B cell (primary cell): ENCODE measurements around the gene VKORC1L1. TPM values are rescaled to one million over a fixed set of nuclear protein-coding genes. Genes with fewer than 3 reads are reported as not detected.
A peak's percentile ranks its signal among the peaks of the same experiment; 100 is the strongest.

ENCODE experiments used
- ATAC-seq: fragments of 200-7000 bp; cut with Tn5 transposase; one replicate; pipeline ENCODE4 v1.10.0; 2021; ENCODE audit warnings: low read depth, mild to moderate bottlenecking, moderate number of reproducible peaks, moderate library complexity
- CTCF ChIA-PET: fragments of 350-600 bp; sonication (Branson Sonifier 250); formaldehyde crosslinking; loops from one replicate; lab custom pipeline; 2021; ENCODE audit warnings: antibody characterized with exemption, inconsistent platforms; lab: Charles Lee
- POLR2A ChIA-PET: fragments of 350-600 bp; sonication (Branson Sonifier 250); formaldehyde crosslinking; loops from one replicate; lab custom pipeline; 2021; ENCODE audit warnings: antibody characterized with exemption; lab: Charles Lee
- DNase-seq: peaks from one replicate; pipeline ENCODE4 v3.0.0; 2013
- H2AFZ ChIP-seq: 2 replicates; pipeline ENCODE4 v1.6.1; 2012; ENCODE audit warnings: mild to moderate bottlenecking, low read depth, low read length; ENCODE audit not compliant: insufficient read depth, poor library complexity, severe bottlenecking
- H3K27ac ChIP-seq, 2 donors: 1 replicate in 1 of 2; 2 replicates in 1 of 2; pipeline ENCODE4 v1.5.1; 2012 to 2013; ENCODE audit warnings: low read length in 2 of 2, mild to moderate bottlenecking in 2 of 2, moderate library complexity in 1 of 2
- H3K27me3 ChIP-seq, 4 experiments: fragments of 200-600 bp in 1 of 4; sonication (generic) in 1 of 4; replicated peaks in 1 of 4; 1 replicate in 2 of 4; 2 replicates in 2 of 4; pipeline versions ENCODE4 v1.6.1 to v1.7.0; 2013 to 2016; ENCODE audit warnings: low read length in 3 of 4, mild to moderate bottlenecking in 2 of 4, mixed read lengths in 1 of 4, moderate library complexity in 1 of 4; ENCODE audit not compliant: insufficient read depth in 4 of 4, control insufficient read depth in 3 of 4; ENCODE audit errors: control extremely low read depth in 1 of 4
- H3K36me3 ChIP-seq, 2 experiments: replicated peaks in 1 of 2; 1 replicate in 1 of 2; 2 replicates in 1 of 2; pipeline versions ENCODE4 v1.6.1 to v1.7.1; 2013; ENCODE audit warnings: low read length in 1 of 2; ENCODE audit not compliant: insufficient read depth in 2 of 2, control insufficient read depth in 1 of 2; ENCODE audit errors: control extremely low read depth in 1 of 2, extremely low read depth in 1 of 2
- H3K4me1 ChIP-seq, 2 donors: fragments of 200-600 bp in 1 of 2; sonication (generic) in 1 of 2; 1 replicate in 1 of 2; 2 replicates in 1 of 2; pipeline versions ENCODE4 v1.5.1 to v1.6.1; 2013 to 2017; ENCODE audit warnings: low read length in 2 of 2; ENCODE audit not compliant: control insufficient read depth in 2 of 2, insufficient read depth in 2 of 2
- H3K4me2 ChIP-seq: replicated peaks from 2 replicates; pipeline ENCODE3; 2012; ENCODE audit warnings: mild to moderate bottlenecking, low read depth, low read length; ENCODE audit not compliant: poor library complexity, severe bottlenecking
- H3K4me3 ChIP-seq, 5 experiments: fragments of 200-600 bp in 1 of 5; sonication (generic) in 1 of 5; 1 replicate in 3 of 5; 2 replicates in 2 of 5; pipeline versions ENCODE4 v1.5.1 to v1.7.0; 2011 to 2016; ENCODE audit warnings: low read length in 4 of 5, mild to moderate bottlenecking in 4 of 5, low read depth in 2 of 5, control low read depth in 1 of 5, moderate library complexity in 1 of 5; ENCODE audit not compliant: insufficient read depth in 1 of 5; ENCODE audit errors: control extremely low read depth in 1 of 5, extremely low read depth in 1 of 5
- H3K79me2 ChIP-seq: fragments of 200-600 bp; sonication (generic); one replicate; pipeline ENCODE4 v1.6.0; 2016; ENCODE audit warnings: low read length; ENCODE audit not compliant: control insufficient read depth, insufficient read depth
- H3K9ac ChIP-seq: fragments of 200-600 bp; sonication (generic); 2 replicates; pipeline ENCODE4 v1.6.1; 2017; ENCODE audit warnings: mild to moderate bottlenecking, low read length, moderate library complexity
- H3K9me3 ChIP-seq, 3 donors: one replicate each; pipeline versions ENCODE4 v1.6.1 to v1.7.1; 2013; ENCODE audit warnings: low read length in 2 of 3; ENCODE audit not compliant: control insufficient read depth in 2 of 3, insufficient read depth in 1 of 3; ENCODE audit errors: control extremely low read depth in 1 of 3
- H4K20me1 ChIP-seq: 2 replicates; pipeline ENCODE4 v1.6.0; 2012; ENCODE audit warnings: mild to moderate bottlenecking, low read length; ENCODE audit not compliant: insufficient read depth, control insufficient read depth, poor library complexity, severe bottlenecking
- H3K27ac Mint-ChIP-seq: one replicate; pipeline ENCODE4 v1.8.0; 2021; ENCODE audit warnings: mixed read lengths
- H3K27me3 Mint-ChIP-seq: one replicate; pipeline ENCODE4 v1.8.0; 2021; ENCODE audit warnings: mixed read lengths
- H3K4me1 Mint-ChIP-seq: one replicate; pipeline ENCODE4 v1.8.0; 2021; ENCODE audit warnings: mixed read lengths
- H3K4me3 Mint-ChIP-seq: one replicate; pipeline ENCODE4 v1.8.0; 2021; ENCODE audit warnings: mixed read lengths
- H3K9me3 Mint-ChIP-seq: one replicate; pipeline ENCODE4 v1.8.0; 2022; ENCODE audit warnings: mixed read lengths; ENCODE audit not compliant: insufficient read depth
- CTCF ChIP-seq: fragments of 200-600 bp; IDR thresholded peaks from one replicate; pipeline ENCODE4 v1.8.0; 2022; ENCODE audit warnings: antibody characterized with exemption, mild to moderate bottlenecking
- EZH2 ChIP-seq: IDR thresholded peaks from 2 replicates; pipeline ENCODE4 v1.6.1; 2012; ENCODE audit warnings: borderline replicate concordance, low read depth, mild to moderate bottlenecking, moderate library complexity, low read length; ENCODE audit not compliant: insufficient read depth, poor library complexity, severe bottlenecking
- WGBS: methylation state at CpG from one replicate; pipeline ENCODE4 v1.1.5; 2013; ENCODE audit warnings: missing lambda C conversion rate; ENCODE audit not compliant: insufficient coverage; 5-methylcytosine and 5-hydroxymethylcytosine counted together
- intact Hi-C: fragments of 100-400 bp; cut with micrococcal nuclease; formaldehyde crosslinking; loops from one replicate; pipeline ENCODE4 v1.10.0; 2022
- polyA plus RNA-seq: library from polyadenylated mRNA; depleted of rRNA; stranded (reverse); fragments of >200 nt; gene quantifications from 2 replicates; pipeline ENCODE4 v1.2.3, GENCODE V29; 2012
- total RNA-seq, 2 donors: library from RNA; stranded (reverse); fragments of 120-200 nt in 1 of 2; gene quantifications; 1 replicate in 1 of 2; 2 replicates in 1 of 2; pipeline versions ENCODE4 v1.2.3 to v1.2.4, GENCODE V29; 2013 to 2022

Gene VKORC1L1
- total and polyA plus RNA-seq, 2 donors (not counting 1 experiment from before 2014, with no cell fraction given) = 2.2 to 8.1 TPM

GRCh38 chr7:65981965-65982792, 109.3 kb downstream of the VKORC1L1 start, which contains the start of gene GUSB:
Gene GUSB (minus strand): TSS chr7:65982213. CDS start chr7:65982183, 30 bp downstream.
- Histone ChIP-seq H3K79me2 (peaks cover 38% of the 10 kb centered on the region), H3K4me3 (peak within 1 kb of the TSS; percentile 15 to 89 (median 85)), H3K27me3 (no peaks in the 10 kb centered on the region), H3K9ac (peak within 1 kb of the TSS; percentile 73), H3K9me3 (no peaks in the 10 kb centered on the region), H3K4me1 (peaks cover 14 to 26% of the 10 kb centered on the region in 2 donors), H3K27ac (peak within 1 kb of the TSS; percentile 34 to 73), H3K36me3 (peaks cover 0 to 7% of the 10 kb centered on the region in 2 experiments), H4K20me1 (peaks cover 11% of the 10 kb centered on the region), H2AFZ (peak within 1 kb of the TSS; percentile 100), H3K4me2 (peak within 1 kb of the TSS; percentile 86)
- no peaks in the 10 kb centered on the region for H3K27me3 Mint-ChIP-seq
- POLR2A ChIA-PET = interaction anchor here (0.6 to 1.0 kb wide), 4 partner anchors 48 to 698 kb away, joined by 3 to 5 read pairs (median 3); partner anchors contain the start of gene ASL
- DNase-seq (peak; percentile 91), ATAC-seq (peak; percentile 95)
- intact Hi-C loops = loop anchor here (1.0 to 5.0 kb wide), 7 partner anchors 95 to 1015 kb away; partner anchors contain the start of genes SBDS, TMEM248, TYW1 and VKORC1L1
- WGBS = 5% methylated on average over 60 of the region's 62 CpGs
- CTCF ChIA-PET = interaction anchor here (0.6 kb wide), 1 partner anchor 250 kb away, joined by 3 read pairs; no protein-coding TSS in a partner anchor
- H3K9me3 Mint-ChIP-seq = no peaks in the 10 kb centered on the region
- H3K27ac Mint-ChIP-seq = peak within 1 kb of the TSS; percentile 84
- peak within 1 kb of the TSS; percentile 87 for H3K4me3 Mint-ChIP-seq
- peaks cover 19% of the 10 kb centered on the region for H3K4me1 Mint-ChIP-seq
- no peak for TF ChIP-seq CTCF
- TF ChIP-seq EZH2 = no peak
